ENCODE data around the gene SNTA1. TPM values are rescaled to one million over a fixed set of nuclear protein-coding genes. Genes with fewer than 3 reads are reported as not detected.

Gene SNTA1
- total RNA-seq, 2 donors from 2014 or later: 19.8 to 22.6 TPM

- DNase-seq (peak in 1 of 4 donors; percentile 30), ATAC-seq (peak; percentile 42)
- no peaks in the 10 kb centered on the region for H3K27me3 ChIP-seq
- H3K36me3 ChIP-seq (replicated peaks in 1 of 2; ENCODE audit: insufficient read depth in 1 of 2, low read depth in 2 of 2): no peaks in the 10 kb centered on the region
- TF ChIP-seq POLR2A (IDR thresholded peaks at IDR 0.05): no peak
- TF ChIP-seq, protein P1, sequence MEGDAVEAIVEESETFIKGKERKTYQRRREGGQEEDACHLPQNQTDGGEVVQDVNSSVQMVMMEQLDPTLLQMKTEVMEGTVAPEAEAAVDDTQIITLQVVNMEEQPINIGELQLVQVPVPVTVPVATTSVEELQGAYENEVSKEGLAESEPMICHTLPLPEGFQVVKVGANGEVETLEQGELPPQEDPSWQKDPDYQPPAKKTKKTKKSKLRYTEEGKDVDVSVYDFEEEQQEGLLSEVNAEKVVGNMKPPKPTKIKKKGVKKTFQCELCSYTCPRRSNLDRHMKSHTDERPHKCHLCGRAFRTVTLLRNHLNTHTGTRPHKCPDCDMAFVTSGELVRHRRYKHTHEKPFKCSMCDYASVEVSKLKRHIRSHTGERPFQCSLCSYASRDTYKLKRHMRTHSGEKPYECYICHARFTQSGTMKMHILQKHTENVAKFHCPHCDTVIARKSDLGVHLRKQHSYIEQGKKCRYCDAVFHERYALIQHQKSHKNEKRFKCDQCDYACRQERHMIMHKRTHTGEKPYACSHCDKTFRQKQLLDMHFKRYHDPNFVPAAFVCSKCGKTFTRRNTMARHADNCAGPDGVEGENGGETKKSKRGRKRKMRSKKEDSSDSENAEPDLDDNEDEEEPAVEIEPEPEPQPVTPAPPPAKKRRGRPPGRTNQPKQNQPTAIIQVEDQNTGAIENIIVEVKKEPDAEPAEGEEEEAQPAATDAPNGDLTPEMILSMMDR (IDR thresholded peaks at IDR 0.05): no peak
- peaks cover 4% of the 10 kb centered on the region for H3K4me1 ChIP-seq
- intact Hi-C loops (cut with DNase I): no loop called here
- no peak overlapping the region for H3K27ac ChIP-seq
- no peak overlapping the region for H3K4me3 ChIP-seq
- 78 to 82% methylated on average over 2 to 7 of the region's 7 CpGs for WGBS, 2 donors
- no peaks in the 10 kb centered on the region for H3K9me3 ChIP-seq
Observed at GRCh38 chr20:33423141-33423834, 20.3 kb downstream of the SNTA1 start.

DNA sequence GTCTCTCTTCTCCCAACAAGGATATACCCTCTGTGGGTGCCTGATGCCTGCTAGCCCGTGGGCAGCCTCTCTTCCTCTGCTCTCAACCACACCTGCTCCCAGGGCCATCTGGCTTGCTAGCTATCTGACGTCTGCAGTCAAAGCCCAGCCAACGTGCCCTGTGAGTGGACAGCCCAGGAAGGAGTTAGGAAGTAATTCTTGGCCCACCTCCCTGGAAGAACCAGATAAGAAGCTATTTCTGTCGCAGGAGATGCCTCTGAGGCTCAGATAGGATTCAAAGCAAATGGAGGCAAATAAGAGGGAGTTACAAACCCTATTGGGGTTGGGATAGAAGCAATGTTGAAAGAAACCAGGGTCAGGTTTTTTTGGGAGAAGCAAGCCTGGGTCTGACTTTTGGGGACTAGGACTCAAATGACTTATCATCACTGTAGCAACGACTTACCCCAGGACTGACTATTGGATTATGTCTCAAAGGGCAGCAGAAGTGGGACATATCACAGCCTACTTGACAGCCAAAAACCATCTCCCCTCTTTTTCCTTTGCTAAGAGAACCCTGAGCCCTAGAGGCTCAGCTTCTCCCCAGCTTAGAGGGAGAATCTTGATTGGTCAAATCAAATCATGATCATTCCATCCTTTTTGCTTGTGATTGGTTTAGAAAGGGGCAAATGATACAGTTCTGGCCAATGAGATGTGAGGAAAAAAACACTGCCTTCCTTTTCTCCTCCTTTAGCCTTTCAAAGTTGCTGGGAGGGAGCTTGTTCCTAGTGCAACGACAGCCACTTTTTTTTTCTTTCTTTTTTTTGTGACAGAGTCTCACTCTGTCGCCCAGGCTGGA, 24.2 kb downstream of the SNTA1 start:
- no peak overlapping the region for H3K4me3 ChIP-seq
- WGBS, 2 donors: 42 to 45% methylated on average over 7 of the region's 7 CpGs
- intact Hi-C loops (cut with DNase I): no loop called here
- H3K36me3 ChIP-seq (replicated peaks in 1 of 2; ENCODE audit: insufficient read depth in 1 of 2, low read depth in 2 of 2): no peaks in the 10 kb centered on the region
- TF ChIP-seq, protein P1 (IDR thresholded peaks at IDR 0.05): no peak
- no peak for TF ChIP-seq POLR2A (IDR thresholded peaks at IDR 0.05)
- no peaks in the 10 kb centered on the region for H3K9me3 ChIP-seq
- peaks cover 4% of the 10 kb centered on the region for H3K4me1 ChIP-seq
- no peaks in the 10 kb centered on the region for H3K27me3 ChIP-seq
- H3K27ac ChIP-seq: no peak overlapping the region
- ATAC-seq: no peak
- peak in 3 of 4 donors; percentile 29 to 42 (median 32) for DNase-seq

GRCh38 chr20:33418033-33418432, 25.5 kb downstream of the SNTA1 start:
- no peaks in the 10 kb centered on the region for H3K36me3 ChIP-seq (replicated peaks in 1 of 2; ENCODE audit: insufficient read depth in 1 of 2, low read depth in 2 of 2)
- H3K4me1 ChIP-seq: peaks cover 4% of the 10 kb centered on the region
- H3K27me3 ChIP-seq: no peaks in the 10 kb centered on the region
- no peak for TF ChIP-seq POLR2A (IDR thresholded peaks at IDR 0.05)
- TF ChIP-seq, protein P1 (IDR thresholded peaks at IDR 0.05): no peak
- H3K27ac ChIP-seq: no peak overlapping the region
- no peaks in the 10 kb centered on the region for H3K9me3 ChIP-seq
- intact Hi-C loops (cut with DNase I): no loop called here
- WGBS, 2 donors: 79 to 87% methylated on average over 3 of the region's 3 CpGs
- H3K4me3 ChIP-seq: no peak overlapping the region
- ATAC-seq (no peak), DNase-seq (no peak)

- Histone ChIP-seq H3K27ac (no peak overlapping the region), H3K4me3 (no peak overlapping the region), H3K9me3 (no peaks in the 10 kb centered on the region), H3K27me3 (no peaks in the 10 kb centered on the region), H3K4me1 (peaks cover 4% of the 10 kb centered on the region), H3K36me3 (replicated peaks in 1 of 2; ENCODE audit: insufficient read depth in 1 of 2, low read depth in 2 of 2) (no peaks in the 10 kb centered on the region)
- 40 to 66% methylated on average over 6 to 8 of the region's 8 CpGs for WGBS, 2 donors
- peak in 2 of 4 donors; percentile 22 to 28 for DNase-seq
- intact Hi-C loops (cut with DNase I): no loop called here
- TF ChIP-seq, protein P1 (IDR thresholded peaks at IDR 0.05): peak in 4 of 7 experiments; percentile 20 to 40 (median 31)
- TF ChIP-seq POLR2A (IDR thresholded peaks at IDR 0.05): no peak
- ATAC-seq: no peak
Observed at GRCh38 chr20:33415948-33416347, 27.6 kb downstream of the SNTA1 start.
